ENCODE measurements around the gene DAPK1.

The DAPK1 gene

DNA sequence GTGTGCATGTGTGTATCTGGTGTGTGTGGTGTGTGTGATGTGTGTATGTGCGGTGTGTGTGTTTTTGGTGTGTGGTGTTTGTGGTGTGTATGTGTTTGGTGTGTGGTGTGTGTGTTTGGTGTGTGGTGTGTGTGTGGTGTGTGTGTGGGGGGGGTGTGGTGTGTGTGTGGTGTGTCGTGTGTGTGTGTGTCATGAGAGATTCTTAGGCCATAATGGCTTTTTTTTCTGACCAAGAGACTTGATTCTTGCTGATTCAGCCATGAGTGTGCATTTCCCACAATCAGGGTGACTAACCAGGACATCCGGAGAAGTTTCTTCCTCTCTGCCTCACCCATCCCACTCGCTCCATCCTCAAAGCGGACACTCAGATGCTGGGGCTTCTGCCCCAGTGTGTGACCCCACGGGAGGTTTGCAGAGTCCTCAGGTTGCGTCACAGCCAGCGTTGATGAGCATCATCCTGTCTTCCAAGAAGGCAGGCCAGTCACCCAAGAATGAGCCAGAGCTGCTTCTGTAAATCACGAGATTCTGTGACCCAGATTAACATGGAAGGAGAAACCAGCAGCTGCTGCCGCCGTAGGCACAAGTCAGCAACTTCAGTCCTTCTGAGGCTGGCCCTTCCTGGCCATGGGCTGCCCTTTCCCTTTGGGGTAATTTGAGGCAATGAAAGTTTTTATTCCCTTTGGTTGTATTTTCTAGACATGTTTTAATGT, 215.8 kb downstream of the DAPK1 start:
- DNase-seq (ENCODE audit: low read depth): peak; percentile 100

DNA sequence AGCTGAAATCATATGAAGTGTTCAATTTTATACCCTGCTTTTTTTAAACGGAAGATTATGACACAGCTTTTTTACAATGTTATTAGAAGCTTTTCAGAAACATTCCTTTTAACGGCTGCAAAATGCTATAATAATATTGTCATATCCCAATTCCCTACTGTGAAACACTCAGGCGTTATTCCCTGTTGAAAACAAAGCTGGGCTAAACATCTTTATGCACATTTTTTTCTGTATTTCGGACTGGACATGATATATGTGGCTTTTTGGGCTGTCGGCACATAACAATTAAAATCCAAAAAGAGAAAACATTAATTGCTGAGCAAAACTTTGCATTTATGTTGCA, 216.3 kb downstream of the DAPK1 start:
- no peak for DNase-seq (ENCODE audit: low read depth)

DNA sequence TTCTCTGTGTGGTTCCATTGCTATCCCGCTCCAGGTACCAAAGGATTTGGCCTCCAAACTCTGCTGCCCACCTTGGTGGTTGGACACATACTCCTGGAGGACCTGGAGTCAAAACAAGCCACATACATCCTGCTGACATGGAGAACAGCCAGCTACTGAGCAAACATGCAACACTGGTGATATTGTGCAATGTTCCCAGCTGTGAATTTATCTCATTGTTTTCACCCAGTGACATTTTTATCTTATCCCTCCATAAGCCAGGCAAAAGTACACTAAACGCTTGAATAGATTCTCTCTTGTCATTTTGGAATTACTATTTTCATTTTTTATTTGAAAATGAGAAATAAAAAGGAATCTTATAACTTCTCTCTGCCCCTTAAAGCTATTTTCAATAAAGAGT, 217.2 kb downstream of the DAPK1 start:
- peak; percentile 68 for DNase-seq (ENCODE audit: low read depth)

DNA sequence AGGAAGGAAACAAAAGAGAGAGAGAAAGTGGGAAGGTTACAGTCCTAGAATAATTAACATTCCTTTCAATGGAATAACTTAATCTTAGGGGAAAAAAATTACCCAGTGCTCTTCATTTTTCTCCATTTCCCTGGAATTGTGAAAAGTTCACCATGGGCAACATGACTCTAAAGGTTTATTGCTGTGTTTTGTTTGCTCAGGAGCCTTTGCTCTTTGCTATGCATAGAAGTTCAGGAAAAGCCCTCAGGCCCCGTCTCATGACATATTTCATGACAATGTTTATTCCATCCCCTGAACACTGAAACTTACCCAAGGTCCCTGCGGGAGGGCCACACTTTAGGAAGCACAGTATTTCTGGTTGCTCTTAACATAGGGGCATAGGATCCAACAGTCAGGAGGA, 218.5 kb downstream of the DAPK1 start:
- DNase-seq (ENCODE audit: low read depth): no peak

DNA sequence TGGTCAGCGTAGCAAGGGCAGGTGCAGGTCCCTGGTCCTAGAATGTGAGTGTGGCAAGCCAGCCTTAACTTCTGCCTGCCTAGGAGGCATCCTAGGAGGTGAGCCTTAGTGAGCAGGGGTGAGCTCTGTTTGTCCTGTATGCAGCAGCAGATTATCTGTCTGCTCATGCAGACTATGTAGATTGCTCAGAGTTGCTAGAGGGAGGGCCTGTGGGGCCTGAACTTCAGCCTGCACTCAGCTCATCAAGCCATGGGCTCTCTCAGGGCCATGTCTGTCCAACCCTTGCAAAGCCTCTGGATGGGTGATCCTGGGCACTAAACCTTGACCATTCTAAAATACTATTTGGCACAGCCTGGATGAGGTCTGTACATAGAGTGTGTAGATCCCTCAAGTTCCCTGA, 219.8 kb downstream of the DAPK1 start:
- DNase-seq (ENCODE audit: low read depth): no peak

DNA sequence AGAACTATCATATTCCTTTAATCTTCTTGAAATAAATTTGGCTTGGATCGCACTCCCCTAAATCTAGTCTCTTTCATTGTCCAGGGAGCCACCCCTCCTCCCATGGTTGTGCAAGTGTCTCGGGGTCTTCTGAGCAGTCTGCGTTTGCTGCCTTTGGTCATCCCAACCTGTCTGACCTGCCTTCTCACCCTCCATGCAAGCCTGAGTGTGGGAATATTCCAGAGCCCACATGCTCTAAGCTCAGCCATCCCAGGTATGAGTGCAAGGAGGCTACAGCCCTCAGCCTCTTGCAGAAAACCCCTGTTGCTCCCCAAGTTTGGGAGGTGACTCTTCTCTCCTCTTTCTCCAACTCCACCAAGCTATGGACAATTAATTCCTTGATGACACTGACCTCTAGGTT, 220.6 kb downstream of the DAPK1 start:
- no peak for DNase-seq (ENCODE audit: low read depth)

DNA sequence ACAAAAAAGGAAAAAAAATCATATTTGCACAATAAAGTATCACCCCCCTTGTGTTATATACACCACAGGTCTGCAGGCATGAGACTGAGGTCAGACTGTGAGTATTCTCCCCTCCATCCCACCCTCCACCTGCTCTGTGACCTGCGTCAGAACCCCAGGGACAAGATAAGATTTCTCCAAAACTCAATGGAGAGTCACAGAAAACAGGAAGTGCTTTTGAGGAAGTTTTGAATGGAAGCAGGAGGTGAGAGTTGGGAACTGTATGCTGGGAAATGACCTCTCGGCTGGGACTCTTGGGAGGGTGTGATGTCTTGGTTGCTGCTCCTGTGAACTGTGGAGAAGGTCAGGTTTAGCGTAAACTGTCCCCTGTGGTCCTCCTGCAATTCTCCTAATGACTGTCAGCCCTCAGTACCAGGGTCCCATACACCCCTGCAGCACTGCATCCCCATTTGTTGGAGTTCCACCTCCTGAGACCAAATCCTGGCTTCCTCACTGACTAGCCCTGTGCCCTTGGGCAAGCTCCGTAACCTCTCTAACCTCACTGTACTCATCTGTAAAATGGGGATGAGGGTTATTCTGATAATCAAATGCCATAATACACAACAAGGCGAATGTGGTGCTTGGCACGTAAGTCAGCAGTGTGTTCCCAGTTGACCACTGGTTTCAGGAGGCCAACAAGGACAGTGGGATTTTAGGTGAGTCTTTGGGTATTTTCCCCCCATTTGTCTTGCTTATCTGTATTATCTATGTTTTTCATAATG, 221.4 kb downstream of the DAPK1 start:
- DNase-seq (ENCODE audit: low read depth): no peak

DNA sequence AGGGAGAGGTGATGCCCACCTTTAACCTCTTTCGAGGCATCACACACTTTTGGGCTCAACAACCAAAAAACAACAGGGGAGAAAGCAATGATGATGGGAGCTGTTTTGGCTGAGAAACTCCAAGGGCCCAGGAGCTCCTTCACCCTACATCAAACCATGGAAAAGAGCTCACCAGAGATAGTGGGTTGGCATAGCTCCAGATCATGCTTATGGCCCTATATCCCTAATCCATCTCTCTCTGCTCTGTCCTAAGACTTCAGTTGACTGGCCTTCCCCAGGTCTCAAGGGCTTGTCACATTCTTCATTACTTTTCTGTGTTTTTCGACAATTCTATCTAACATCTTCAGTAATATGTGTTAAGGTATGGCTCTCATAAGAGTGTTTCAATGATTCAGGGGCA, 222.5 kb downstream of the DAPK1 start:
- DNase-seq (ENCODE audit: low read depth): no peak

DNA sequence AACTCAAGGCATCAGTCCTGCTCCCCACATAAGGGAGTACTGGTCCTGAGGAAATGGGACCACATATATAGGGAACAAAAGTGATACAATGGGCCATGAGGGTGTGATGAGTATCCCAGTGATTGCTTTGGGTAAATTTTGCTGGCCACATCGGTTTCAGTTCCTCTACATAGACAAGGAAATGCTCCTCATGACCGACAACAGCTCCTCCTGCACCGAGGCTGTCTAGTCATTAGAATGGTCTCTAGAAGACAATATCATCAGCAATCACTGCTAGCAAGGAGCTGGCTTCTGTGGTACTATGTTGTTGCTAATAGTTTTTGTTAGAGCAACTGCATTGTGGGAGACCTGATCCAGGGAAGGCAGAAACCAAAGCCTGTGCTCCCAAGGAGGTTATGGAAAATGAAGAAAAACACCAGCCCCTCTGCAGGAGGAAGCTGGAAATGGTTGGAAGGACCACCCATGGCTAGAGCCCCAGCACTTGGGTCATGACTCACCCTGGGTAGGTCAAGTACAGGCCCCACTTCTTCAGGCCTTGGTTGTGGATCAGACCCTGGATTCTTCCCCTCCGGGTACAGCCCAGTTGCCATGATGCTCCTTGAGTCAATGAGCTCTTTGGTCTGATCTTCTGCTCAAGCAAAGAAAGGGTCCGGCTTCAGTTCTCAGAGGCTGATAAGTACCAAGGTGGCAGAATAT, 224.9 kb downstream of the DAPK1 start:
- DNase-seq (ENCODE audit: low read depth): no peak

DNA sequence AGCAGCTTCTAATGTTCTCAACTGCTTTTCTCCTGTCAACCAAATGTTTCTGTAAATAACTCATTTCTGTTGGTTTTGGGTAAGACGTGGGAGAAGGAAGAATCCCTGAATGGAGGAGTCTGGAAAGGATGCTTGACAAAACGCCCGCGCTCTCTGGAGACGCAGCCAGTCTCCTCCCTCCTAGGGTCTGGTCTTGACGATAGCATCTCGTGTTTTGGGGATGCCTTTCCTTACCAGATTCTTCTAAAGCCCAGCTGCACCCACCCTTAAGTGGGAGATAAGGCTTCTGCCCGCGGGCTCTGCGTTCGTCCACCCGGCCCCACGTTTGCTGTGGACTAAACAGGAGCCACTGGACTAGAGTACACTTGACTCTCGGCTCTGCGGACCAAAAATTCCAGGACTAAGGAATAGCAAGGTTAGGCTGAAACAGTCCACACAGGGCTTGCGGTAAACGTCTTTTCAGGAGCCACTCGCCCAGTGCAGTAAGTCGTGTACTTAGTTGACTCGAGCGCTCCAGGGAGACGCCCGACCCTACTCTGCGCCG, 227.8 kb downstream of the DAPK1 start:
- DNase-seq (ENCODE audit: low read depth): no peak

DNA sequence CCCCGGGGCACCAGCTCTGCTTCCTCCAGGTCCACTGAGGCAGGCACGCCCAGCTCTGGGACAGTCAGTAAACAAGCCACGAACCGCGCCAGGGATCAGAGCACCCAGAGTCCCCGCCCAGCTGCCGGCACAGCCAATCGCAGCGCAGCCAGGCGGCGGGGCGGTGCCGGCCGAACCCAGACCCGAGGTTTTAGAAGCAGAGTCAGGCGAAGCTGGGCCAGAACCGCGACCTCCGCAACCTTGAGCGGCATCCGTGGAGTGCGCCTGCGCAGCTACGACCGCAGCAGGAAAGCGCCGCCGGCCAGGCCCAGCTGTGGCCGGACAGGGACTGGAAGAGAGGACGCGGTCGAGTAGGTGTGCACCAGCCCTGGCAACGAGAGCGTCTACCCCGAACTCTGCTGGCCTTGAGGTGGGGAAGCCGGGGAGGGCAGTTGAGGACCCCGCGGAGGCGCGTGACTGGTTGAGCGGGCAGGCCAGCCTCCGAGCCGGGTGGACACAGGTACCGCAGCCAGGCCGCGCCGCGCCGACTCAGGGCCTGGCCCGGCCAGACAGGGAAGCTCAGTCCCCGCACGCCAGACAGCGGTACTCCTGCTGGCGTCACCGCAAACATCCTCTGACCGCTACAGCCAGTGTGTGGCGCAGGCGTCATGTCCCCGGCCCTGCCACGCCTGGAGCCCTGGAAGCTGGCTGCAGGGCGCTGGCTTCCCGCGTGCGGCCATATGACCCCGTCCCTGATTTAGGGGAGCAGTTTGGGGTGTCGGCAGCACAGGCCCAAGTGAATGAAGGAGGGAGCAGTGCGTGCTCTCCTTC, 228.4 kb downstream of the DAPK1 start, which contains the start of gene CTSL:
Gene CTSL, plus strand, starts transcription at position 220 of the 810 bp plus-strand sequence. CDS start 1,485 bp downstream, outside the sequence.
- peak; percentile 90 for DNase-seq (ENCODE audit: low read depth)

DNA sequence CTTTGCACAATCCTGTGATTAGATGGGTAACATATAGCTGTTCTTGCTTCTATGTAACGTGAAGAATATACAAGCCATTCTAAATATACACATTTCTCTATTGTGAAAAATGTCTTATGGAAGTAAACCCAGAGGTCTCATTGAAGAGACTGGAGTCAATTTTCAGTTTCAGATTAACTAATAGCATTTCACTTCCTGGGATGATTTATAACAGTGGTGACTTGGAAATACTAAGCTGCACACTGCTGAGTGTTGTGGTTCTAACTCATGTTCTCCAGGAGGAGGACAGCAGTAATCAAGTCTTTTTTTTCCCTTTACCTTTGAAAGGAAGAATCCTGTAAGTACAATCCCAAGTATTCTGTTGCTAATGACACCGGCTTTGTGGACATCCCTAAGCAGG, 231.6 kb downstream of the DAPK1 start:
- no peak for DNase-seq (ENCODE audit: low read depth)

DNA sequence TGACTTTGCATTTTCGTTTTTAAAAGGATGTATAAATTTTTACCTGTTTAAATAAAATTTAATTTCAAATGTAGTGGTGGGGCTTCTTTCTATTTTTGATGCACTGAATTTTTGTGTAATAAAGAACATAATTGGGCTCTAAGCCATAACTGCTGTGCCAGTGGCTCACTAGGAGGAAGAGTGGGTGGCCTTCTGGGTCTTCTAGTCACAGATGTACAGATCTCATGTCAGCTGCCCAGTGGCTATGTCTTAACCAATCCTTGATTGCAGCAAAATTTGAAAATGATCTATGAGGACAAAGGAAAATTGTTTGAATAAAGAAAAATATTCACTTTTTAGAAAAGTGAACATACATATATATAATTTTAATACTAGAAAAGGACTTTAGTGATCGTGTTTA, 233.7 kb downstream of the DAPK1 start:
- no peak for DNase-seq (ENCODE audit: low read depth)

DNA sequence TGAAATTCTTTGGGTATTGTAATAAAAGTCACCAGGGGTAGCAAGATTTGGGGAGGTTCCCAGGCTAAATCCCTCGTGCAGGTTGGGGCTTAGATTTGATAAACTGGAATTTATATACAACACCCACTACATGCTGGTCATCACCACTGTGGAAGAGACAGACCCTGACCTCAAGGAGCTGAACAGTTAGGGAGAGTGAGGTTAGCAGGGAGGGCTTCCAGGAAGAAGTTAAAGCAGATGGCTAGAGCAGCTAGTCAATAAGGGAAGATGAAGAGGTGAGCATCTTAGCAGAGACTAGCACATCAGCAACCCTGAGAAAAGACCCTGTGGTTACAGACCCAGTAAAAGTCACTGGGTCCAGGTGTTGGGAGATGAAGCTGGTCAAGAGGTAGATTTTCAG, 234.7 kb downstream of the DAPK1 start:
- DNase-seq (ENCODE audit: low read depth): no peak

DNA sequence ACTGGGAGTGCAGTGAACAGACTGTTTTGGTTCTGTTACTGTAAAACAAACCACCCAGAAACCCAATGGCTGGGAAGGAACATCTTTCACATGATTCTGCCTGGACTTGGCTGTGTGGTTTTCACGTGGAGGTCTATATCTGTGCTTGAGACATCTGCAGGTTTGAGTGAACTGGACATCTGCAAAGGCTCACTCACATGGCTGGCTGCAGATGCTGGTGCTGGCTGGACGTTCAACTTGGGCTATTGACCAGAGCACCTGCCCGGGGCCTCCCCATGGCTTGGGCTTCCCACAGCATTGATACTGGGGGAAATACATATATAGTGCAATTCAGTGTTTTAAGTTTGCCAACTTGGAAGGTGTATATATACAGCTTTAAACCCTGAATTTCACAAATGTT, 235.1 kb downstream of the DAPK1 start:
- no peak for DNase-seq (ENCODE audit: low read depth)

DNA sequence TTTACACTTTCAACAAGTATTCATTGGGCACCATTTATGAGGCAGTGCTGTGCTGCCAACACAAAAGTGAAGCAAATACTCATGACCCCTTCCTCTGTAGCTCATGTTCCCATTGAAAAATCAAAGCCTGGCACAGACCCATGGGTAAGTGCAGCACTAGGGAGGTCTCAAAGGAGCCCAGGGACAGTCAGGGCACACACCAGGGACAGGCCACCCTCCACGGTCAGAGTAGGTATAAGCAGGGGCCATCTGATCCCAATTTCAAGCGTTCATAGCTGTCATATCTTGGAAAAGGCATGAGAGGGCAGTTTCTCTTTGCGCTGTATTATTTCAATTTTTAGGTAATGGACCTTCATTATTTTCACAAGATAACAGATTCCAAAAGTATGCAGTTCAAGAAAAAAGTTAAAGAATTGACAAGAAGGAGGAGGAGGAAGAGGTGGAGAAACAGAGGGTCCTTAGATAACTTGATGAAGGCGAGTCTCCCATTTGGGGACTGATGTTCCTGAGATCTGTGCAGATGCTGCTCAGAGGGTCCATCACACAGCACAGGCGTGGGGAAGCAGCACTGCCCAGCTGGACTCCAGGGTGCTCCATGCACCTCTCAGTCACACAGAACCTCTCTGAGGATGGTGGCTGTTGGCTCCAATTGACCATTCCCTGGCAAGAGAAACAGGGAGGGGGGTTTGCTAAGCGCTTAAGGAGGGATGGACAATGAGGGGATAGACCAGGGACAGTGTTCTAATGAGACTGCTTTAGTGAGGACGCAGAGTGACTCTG, 235.8 kb downstream of the DAPK1 start:
- DNase-seq (ENCODE audit: low read depth): no peak

DNA sequence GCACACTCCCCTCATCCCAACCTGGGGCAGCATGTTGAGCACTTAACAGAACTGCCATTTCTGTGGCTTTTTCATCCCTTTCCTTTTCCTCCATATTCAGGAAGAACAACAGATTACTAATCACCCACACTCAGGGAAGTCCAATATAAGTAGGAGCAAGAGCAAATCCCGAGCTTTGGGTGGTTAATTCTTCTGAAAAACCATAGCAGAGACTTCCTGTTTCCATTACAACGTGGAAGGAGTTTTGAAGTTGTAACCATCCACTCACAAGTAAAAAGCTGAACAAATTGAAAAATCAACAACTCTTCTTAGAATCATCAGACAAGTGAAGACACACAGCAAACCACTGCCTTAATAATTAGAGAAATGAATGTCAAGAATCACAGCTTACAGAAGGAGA, 236.4 kb downstream of the DAPK1 start:
- DNase-seq (ENCODE audit: low read depth): no peak

DNA sequence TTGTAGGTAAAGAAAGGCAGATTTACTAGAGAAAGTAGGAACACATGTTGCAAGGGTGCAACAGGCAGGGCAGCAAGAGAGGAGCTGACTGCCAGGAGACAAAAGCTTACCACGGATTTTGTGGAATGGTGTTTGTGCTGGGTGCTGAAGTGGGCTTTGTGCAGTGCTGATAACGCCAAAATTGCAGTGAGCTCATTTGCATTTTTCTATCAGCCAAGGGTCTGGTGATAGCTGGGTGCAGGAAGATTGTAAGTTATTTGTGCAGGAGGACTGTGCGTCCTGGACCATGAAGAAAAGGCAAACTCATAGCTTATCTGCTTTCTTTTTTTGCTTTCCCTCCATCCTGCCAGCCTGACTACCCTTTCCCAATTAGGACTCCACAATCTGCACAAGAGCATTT, 241.9 kb downstream of the DAPK1 start:
- DNase-seq (ENCODE audit: low read depth): no peak

DNA sequence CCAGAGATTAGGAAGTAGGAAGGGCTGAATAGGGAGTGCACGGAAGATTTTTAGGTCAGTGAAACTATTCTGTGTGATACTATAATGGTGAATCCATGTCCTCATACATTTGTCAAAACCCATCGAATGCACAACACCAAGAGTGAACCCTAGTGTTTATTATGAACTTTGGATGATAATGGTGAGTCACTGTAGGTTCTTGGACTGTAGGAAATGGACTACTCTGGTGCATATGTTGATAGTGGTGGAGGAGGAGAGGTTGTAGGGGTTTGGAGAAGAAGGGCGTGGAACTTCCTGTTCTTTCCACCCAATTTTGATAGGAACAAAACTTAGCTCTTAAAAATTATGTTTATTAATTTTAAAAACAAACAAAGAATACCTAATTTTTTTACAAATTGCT, 242.5 kb downstream of the DAPK1 start:
- DNase-seq (ENCODE audit: low read depth): no peak

DNA sequence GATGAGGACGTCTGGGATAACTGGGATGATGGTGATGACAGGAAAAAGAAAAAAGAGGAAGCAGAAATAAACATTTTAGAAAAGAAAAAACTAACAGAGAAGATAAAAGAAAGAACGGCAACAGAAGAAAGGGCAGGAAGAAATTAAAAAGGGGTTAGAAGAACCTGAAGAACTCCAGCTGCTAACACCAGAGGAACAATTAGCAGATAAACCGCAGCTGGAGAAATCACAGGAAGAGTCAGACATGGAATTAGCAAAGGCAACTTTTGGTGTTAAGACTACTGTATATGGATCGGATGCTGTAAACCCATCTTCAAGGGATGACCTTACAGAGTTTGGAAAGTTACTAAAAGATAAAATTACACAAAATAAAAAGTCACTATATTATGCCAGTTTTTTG, 243.7 kb downstream of the DAPK1 start:
- DNase-seq (ENCODE audit: low read depth): no peak

DNA sequence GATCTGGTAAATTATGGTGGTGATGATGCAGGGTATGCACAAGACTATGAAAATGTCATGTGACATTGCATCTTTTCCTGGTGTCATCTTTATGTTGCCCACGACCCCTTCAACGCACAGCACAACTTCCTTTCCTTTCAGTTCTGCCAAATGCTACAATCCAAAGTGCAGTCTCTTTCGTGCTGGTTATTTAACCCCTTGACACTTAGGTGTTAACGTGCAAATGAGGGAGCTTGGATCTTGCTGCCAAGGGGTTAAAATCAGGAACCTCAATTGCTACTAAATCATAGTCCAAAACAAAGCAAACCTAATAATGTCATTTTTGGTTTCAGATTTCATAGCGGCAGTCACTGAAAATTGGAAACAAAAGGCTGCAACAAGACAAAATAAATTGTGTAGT, 244.2 kb downstream of the DAPK1 start:
- no peak for DNase-seq (ENCODE audit: low read depth)

Measured in stromal cell of bone marrow (primary cell).